T-cell (primary cell): ENCODE measurements around the gene HOXC9. TPM values are rescaled to one million over a fixed set of nuclear protein-coding genes. Genes with fewer than 3 reads are reported as not detected.

Experiments
- ATAC-seq, 4 experiments: fragments of 200-7000 bp in 3 of 4; fragments of 150-1000 bp in 1 of 4; cut with Tn5 transposase; replicated peaks in 1 of 4; 1 replicate in 3 of 4; 2 replicates in 1 of 4; pipeline ENCODE4 v1.10.0; 2021; ENCODE audit warnings: moderate library complexity in 3 of 4, mild to moderate bottlenecking in 2 of 4, moderate number of reproducible peaks in 1 of 4
- CTCF ChIA-PET, 2 donors: fragments of 300-600 bp; sonication (Branson Sonifier 250); formaldehyde crosslinking; loops; one replicate each; lab custom pipeline; 2022; ENCODE audit warnings: antibody characterized with exemption in 2 of 2; lab: Charles Lee
- POLR2A ChIA-PET, 2 donors: fragments of 300-600 bp; sonication (Branson Sonifier 250); formaldehyde crosslinking; loops; one replicate each; lab custom pipeline; 2022; ENCODE audit warnings: antibody characterized with exemption in 2 of 2; lab: Charles Lee
- DNase-seq, 35 experiments: peaks; one replicate each; pipeline versions ENCODE4 v3.0.0 to v3.0.0-alpha.2; 2013 to 2023
- H3K27ac ChIP-seq: one replicate; pipeline ENCODE4 v1.5.1; 2013; ENCODE audit warnings: low read length
- H3K27me3 ChIP-seq, 2 experiments: replicated peaks in 1 of 2; 1 replicate in 1 of 2; 2 replicates in 1 of 2; pipeline versions ENCODE4 v1.6.1 to v1.7.0; 2013; ENCODE audit warnings: low read length in 1 of 2, mixed read lengths in 1 of 2; ENCODE audit not compliant: control insufficient read depth in 2 of 2, insufficient read depth in 2 of 2; ENCODE audit errors: extremely low read depth in 1 of 2
- H3K36me3 ChIP-seq, 2 donors: 1 replicate in 1 of 2; 2 replicates in 1 of 2; pipeline versions ENCODE4 v1.6.1 to v1.7.0; 2013; ENCODE audit warnings: low read length in 1 of 2; ENCODE audit not compliant: control insufficient read depth in 2 of 2, insufficient read depth in 1 of 2; ENCODE audit errors: extremely low read depth in 1 of 2
- H3K4me1 ChIP-seq, 2 experiments: 1 replicate in 1 of 2; 2 replicates in 1 of 2; pipeline versions ENCODE4 v1.6.1 to v1.7.0; 2013; ENCODE audit warnings: low read length in 2 of 2, mixed read lengths in 1 of 2; ENCODE audit not compliant: insufficient read depth in 2 of 2, control insufficient read depth in 1 of 2; ENCODE audit errors: extremely low read depth in 1 of 2
- H3K4me3 ChIP-seq, 2 donors: 1 replicate in 1 of 2; 2 replicates in 1 of 2; pipeline versions ENCODE4 v1.5.1 to v1.7.0; 2013; ENCODE audit warnings: mild to moderate bottlenecking in 2 of 2, low read length in 1 of 2, moderate library complexity in 1 of 2; ENCODE audit not compliant: control insufficient read depth in 1 of 2; ENCODE audit errors: extremely low read depth in 1 of 2
- H3K9me3 ChIP-seq: 2 replicates; pipeline ENCODE4 v1.7.0; 2013
- H3K27ac Mint-ChIP-seq, 2 donors: one replicate each; pipeline ENCODE4 v1.8.0; 2020 to 2021; ENCODE audit warnings: mild to moderate bottlenecking in 2 of 2, mixed read lengths in 2 of 2
- H3K27me3 Mint-ChIP-seq, 2 donors: one replicate each; pipeline ENCODE4 v1.8.0; 2021 to 2022; ENCODE audit warnings: mixed read lengths in 2 of 2
- H3K36me3 Mint-ChIP-seq: one replicate; pipeline ENCODE4 v1.8.0; 2021; ENCODE audit warnings: mixed read lengths
- H3K4me1 Mint-ChIP-seq, 3 donors: one replicate each; pipeline ENCODE4 v1.8.0; 2020 to 2022; ENCODE audit warnings: mixed read lengths in 3 of 3, mild to moderate bottlenecking in 1 of 3
- H3K4me3 Mint-ChIP-seq, 3 donors: one replicate each; pipeline ENCODE4 v1.8.0; 2020 to 2022; ENCODE audit warnings: mild to moderate bottlenecking in 3 of 3, mixed read lengths in 3 of 3, moderate library complexity in 3 of 3
- H3K9me3 Mint-ChIP-seq, 3 donors: one replicate each; pipeline ENCODE4 v1.8.0; 2020 to 2022; ENCODE audit warnings: mixed read lengths in 3 of 3
- WGBS: methylation state at CpG from one replicate; pipeline ENCODE4 v1.1.5; 2013; ENCODE audit warnings: missing lambda C conversion rate; ENCODE audit not compliant: insufficient coverage; 5-methylcytosine and 5-hydroxymethylcytosine counted together
- total RNA-seq, 35 experiments: library from RNA in 6 of 35; stranded (reverse) in 6 of 35; fragments of 120-200 nt in 1 of 35; gene quantifications; one replicate each; pipeline versions ENCODE4 v1.2.1 to v1.2.4 and lab custom pipeline; 2013 to 2026

The HOXC9 gene
- total RNA-seq, 5 donors from 2014 or later (not counting 1 experiment from before 2014, with no cell fraction given), result not detected

- peaks cover 10 to 56% of the 10 kb centered on the region in 2 experiments for H3K4me1 ChIP-seq
- no peak overlapping the region for H3K27ac ChIP-seq
- H3K4me1 Mint-ChIP-seq, result peaks cover 32 to 45% (median 35%) of the 10 kb centered on the region in 3 donors
- ChIA-PET POLR2A (interaction anchor here in 1 of 2 donors (0.7 kb wide), 1 partner anchor 204 kb away, joined by 5 read pairs; no protein-coding TSS in a partner anchor), CTCF (interaction anchor here (0.8 to 1.7 kb wide), 2 partner anchors 10 to 216 kb away, joined by 3 to 8 read pairs; no protein-coding TSS in a partner anchor)
- DNase-seq, result no peak
- no CpG with 5 or more reads among the region's 11 CpGs for WGBS
- no peaks in the 10 kb centered on the region for H3K9me3 ChIP-seq
- no peak overlapping the region for H3K4me3 ChIP-seq
- H3K9me3 Mint-ChIP-seq, result no peaks in the 10 kb centered on the region
- no peak overlapping the region for H3K27ac Mint-ChIP-seq
- no peaks in the 10 kb centered on the region for H3K36me3 ChIP-seq
- ATAC-seq, result no peak
- H3K27me3 ChIP-seq, result peaks cover 9 to 99% of the 10 kb centered on the region in 2 experiments
- no peaks in the 10 kb centered on the region for H3K36me3 Mint-ChIP-seq
- peaks cover 78 to 93% of the 10 kb centered on the region in 2 donors for H3K27me3 Mint-ChIP-seq
- peak overlapping the region in 1 of 3 donors; percentile 88 for H3K4me3 Mint-ChIP-seq
Measured at GRCh38 chr12:53998110-53998899, 1.7 kb upstream of the HOXC9 start.

- H3K27ac Mint-ChIP-seq, result no peak overlapping the region
- H3K36me3 Mint-ChIP-seq, result no peaks in the 10 kb centered on the region
- Histone ChIP-seq H3K4me3 (no peak overlapping the region), H3K4me1 (peaks cover 10 to 55% of the 10 kb centered on the region in 2 experiments), H3K36me3 (no peaks in the 10 kb centered on the region), H3K27ac (no peak overlapping the region), H3K27me3 (peaks cover 6 to 99% of the 10 kb centered on the region in 2 experiments), H3K9me3 (no peaks in the 10 kb centered on the region)
- ChIA-PET POLR2A (no interaction called here), CTCF (interaction anchor here in 1 of 2 donors (0.5 to 1.1 kb wide), 2 partner anchors 10 to 900 kb away, joined by 3 to 5 read pairs; partner anchors contain the start of gene HOXC8)
- no peak for DNase-seq
- no peaks in the 10 kb centered on the region for H3K9me3 Mint-ChIP-seq
- H3K27me3 Mint-ChIP-seq, result peaks cover 78 to 92% of the 10 kb centered on the region in 2 donors
- H3K4me1 Mint-ChIP-seq, result peaks cover 28 to 40% (median 32%) of the 10 kb centered on the region in 3 donors
- no peak for ATAC-seq
- peak overlapping the region in 1 of 3 donors; percentile 64 for H3K4me3 Mint-ChIP-seq
- no CpG with 5 or more reads among the region's 13 CpGs for WGBS
Measured at GRCh38 chr12:53998900-53999236, 1.1 kb upstream of the HOXC9 start.

DNA sequence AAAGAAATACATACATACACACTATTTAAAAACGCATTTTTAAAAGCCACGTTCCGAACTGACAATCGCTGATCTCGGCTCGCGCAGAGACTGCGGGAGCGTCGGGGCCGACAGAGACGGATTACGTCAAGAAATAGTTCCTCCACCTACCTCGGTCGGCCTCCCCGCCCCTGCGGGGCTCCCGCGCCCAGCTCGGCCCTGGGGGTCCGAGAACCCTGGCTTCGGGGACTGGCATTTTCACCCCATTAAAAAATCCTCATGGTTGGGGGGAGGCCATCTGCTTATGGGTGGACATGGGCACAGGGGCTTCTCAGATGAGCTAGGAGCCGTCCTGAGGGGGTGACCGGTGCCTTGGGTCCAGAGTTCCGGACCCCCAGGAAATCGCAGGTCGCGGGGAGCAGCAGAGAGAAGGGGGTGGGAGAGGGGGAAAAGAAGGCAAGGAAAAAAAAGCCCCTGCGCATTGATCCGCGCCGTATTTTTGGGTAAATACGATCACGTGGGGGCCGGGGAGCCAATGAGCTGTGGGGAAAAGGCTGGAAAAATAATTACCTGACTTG lies 324 bp upstream of the HOXC9 start:
- Histone ChIP-seq H3K27me3 (peaks cover 3 to 99% of the 10 kb centered on the region in 2 experiments), H3K9me3 (no peaks in the 10 kb centered on the region), H3K27ac (no peak overlapping the region), H3K4me1 (peaks cover 10 to 47% of the 10 kb centered on the region in 2 experiments), H3K36me3 (no peaks in the 10 kb centered on the region), H3K4me3 (peak overlapping the region; percentile 14 to 74)
- no peaks in the 10 kb centered on the region for H3K9me3 Mint-ChIP-seq
- H3K27me3 Mint-ChIP-seq, result peaks cover 78 to 92% of the 10 kb centered on the region in 2 donors
- H3K4me3 Mint-ChIP-seq, result peak overlapping the region in 1 of 3 donors; percentile 64
- H3K4me1 Mint-ChIP-seq, result peaks cover 24 to 36% (median 25%) of the 10 kb centered on the region in 3 donors
- ATAC-seq (no peak), DNase-seq (no peak)
- ChIA-PET POLR2A (no interaction called here), CTCF (interaction anchor here (0.5 to 1.4 kb wide), 6 partner anchors 9 to 901 kb away, joined by 3 to 9 read pairs (median 4); partner anchors contain the start of gene HOXC8 (in 2 of the 2))
- no peak overlapping the region for H3K27ac Mint-ChIP-seq
- H3K36me3 Mint-ChIP-seq, result no peaks in the 10 kb centered on the region
- 4% methylated on average over 22 of the region's 35 CpGs for WGBS

GRCh38 chr12:54001283-54002187 lies 1.6 kb downstream of the HOXC9 start:
- Histone ChIP-seq H3K9me3 (no peaks in the 10 kb centered on the region), H3K4me3 (no peak overlapping the region), H3K27me3 (peaks cover 7 to 99% of the 10 kb centered on the region in 2 experiments), H3K36me3 (no peaks in the 10 kb centered on the region), H3K27ac (no peak overlapping the region), H3K4me1 (peaks cover 3 to 39% of the 10 kb centered on the region in 2 experiments)
- ChIA-PET POLR2A (interaction anchor here in 1 of 2 donors (0.8 kb wide), 1 partner anchor 189 kb away, joined by 3 read pairs; no protein-coding TSS in a partner anchor), CTCF (interaction anchor here in 1 of 2 donors (1.0 kb wide), 1 partner anchor 9 kb away, joined by 3 read pairs; no protein-coding TSS in a partner anchor)
- Mint-ChIP-seq H3K4me1 (peaks cover 21 to 30% (median 21%) of the 10 kb centered on the region in 3 donors), H3K27me3 (peaks cover 76 to 93% of the 10 kb centered on the region in 2 donors), H3K9me3 (no peaks in the 10 kb centered on the region), H3K4me3 (no peak overlapping the region), H3K36me3 (no peaks in the 10 kb centered on the region), H3K27ac (no peak overlapping the region)
- WGBS, result 24% methylated on average over 5 of the region's 8 CpGs
- no peak for DNase-seq
- ATAC-seq, result no peak

- H3K36me3 Mint-ChIP-seq, result no peaks in the 10 kb centered on the region
- H3K4me3 ChIP-seq, result no peak overlapping the region
Measured at GRCh38 chr12:54002278-54002914, 2.4 kb downstream of the HOXC9 start.

More at GRCh38 chr12:54002278-54002914, 2.4 kb downstream of the HOXC9 start:
- no peaks in the 10 kb centered on the region for H3K9me3 Mint-ChIP-seq
- CTCF ChIA-PET, result interaction anchor here in 1 of 2 donors (0.7 to 1.0 kb wide), 2 partner anchors 10 to 50 kb away, joined by 3 read pairs; no protein-coding TSS in a partner anchor
- H3K27me3 Mint-ChIP-seq, result peaks cover 77 to 95% of the 10 kb centered on the region in 2 donors
- H3K27ac Mint-ChIP-seq, result peak overlapping the region in 1 of 2 donors; percentile 3
- peaks cover 18 to 29% (median 21%) of the 10 kb centered on the region in 3 donors for H3K4me1 Mint-ChIP-seq
- peaks cover 7 to 99% of the 10 kb centered on the region in 2 experiments for H3K27me3 ChIP-seq
- H3K27ac ChIP-seq, result no peak overlapping the region
- 11% methylated on average over 2 of the region's 19 CpGs for WGBS
- H3K9me3 ChIP-seq, result no peaks in the 10 kb centered on the region
- DNase-seq, result no peak
- H3K36me3 ChIP-seq, result no peaks in the 10 kb centered on the region
- H3K4me3 Mint-ChIP-seq, result no peak overlapping the region
- no peak for ATAC-seq
- peaks cover 3 to 36% of the 10 kb centered on the region in 2 experiments for H3K4me1 ChIP-seq
- POLR2A ChIA-PET, result interaction anchor here in 1 of 2 donors (0.8 kb wide), 1 partner anchor 188 kb away, joined by 3 read pairs; no protein-coding TSS in a partner anchor
